ENCODE results near the gene AREL1. TPM values are rescaled to one million over a fixed set of nuclear protein-coding genes. Genes with fewer than 3 reads are reported as not detected.

The AREL1 gene
- total RNA-seq, 4 donors from 2014 or later: 23.3 to 35.5 (median 24.2) TPM

GRCh38 chr14:74660863-74661262, 52.0 kb downstream of the AREL1 start:
- TF ChIP-seq, protein P1, sequence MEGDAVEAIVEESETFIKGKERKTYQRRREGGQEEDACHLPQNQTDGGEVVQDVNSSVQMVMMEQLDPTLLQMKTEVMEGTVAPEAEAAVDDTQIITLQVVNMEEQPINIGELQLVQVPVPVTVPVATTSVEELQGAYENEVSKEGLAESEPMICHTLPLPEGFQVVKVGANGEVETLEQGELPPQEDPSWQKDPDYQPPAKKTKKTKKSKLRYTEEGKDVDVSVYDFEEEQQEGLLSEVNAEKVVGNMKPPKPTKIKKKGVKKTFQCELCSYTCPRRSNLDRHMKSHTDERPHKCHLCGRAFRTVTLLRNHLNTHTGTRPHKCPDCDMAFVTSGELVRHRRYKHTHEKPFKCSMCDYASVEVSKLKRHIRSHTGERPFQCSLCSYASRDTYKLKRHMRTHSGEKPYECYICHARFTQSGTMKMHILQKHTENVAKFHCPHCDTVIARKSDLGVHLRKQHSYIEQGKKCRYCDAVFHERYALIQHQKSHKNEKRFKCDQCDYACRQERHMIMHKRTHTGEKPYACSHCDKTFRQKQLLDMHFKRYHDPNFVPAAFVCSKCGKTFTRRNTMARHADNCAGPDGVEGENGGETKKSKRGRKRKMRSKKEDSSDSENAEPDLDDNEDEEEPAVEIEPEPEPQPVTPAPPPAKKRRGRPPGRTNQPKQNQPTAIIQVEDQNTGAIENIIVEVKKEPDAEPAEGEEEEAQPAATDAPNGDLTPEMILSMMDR (IDR thresholded peaks at IDR 0.05; ENCODE audit: low read depth): no peak

- TF ChIP-seq, protein P1 (IDR thresholded peaks at IDR 0.05; ENCODE audit: low read depth): no peak
Measured at GRCh38 chr14:74660167-74660566, 52.7 kb downstream of the AREL1 start.

DNA sequence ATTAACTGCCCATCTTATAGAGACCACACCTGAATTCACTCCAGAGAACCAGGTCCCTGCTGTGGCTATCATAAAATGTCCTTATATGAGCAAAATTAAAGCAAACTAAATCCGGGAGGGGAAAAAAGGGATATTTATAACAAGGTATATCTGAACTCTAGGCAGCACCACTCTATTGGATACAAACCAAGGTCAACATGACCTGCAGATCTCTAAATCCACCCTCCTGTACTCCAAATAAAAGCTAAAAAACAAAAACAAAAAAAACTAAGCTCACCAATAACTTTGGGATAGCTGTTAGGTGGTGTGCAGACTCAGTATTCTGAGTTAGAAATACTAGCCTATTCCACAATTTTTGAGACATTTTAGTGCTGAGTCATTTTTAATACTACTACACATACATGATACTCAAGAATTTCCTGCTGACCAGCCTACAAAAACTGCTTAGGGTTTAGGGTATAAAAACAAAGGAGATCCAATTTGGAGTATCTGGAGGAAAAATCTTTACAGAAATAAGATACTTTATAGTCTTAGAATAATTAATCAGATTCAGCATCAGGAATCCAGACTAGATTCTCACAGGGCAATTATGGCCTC, 54.2 kb downstream of the AREL1 start:
- TF ChIP-seq, protein P1 (IDR thresholded peaks at IDR 0.05; ENCODE audit: low read depth): no peak

DNA sequence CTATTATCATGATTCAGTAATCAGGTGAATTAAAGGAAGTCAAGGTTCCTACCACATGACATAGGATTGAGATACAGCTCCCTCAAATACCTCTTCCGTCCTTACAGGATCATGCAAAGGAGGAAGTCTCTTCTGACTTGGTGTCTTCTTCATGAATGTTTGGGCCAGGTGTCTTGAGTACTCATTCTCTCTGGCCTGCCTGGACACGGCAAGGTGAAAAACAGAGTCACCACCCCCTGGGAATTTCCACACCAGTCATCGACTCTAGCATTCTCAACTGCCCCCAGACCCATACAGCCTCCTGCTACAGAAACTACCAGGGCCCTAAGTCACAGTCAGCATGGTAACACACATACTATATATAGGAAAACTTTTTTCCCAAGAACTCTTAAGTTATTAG, 55.9 kb downstream of the AREL1 start:
- TF ChIP-seq, protein P1 (IDR thresholded peaks at IDR 0.05; ENCODE audit: low read depth): no peak

DNA sequence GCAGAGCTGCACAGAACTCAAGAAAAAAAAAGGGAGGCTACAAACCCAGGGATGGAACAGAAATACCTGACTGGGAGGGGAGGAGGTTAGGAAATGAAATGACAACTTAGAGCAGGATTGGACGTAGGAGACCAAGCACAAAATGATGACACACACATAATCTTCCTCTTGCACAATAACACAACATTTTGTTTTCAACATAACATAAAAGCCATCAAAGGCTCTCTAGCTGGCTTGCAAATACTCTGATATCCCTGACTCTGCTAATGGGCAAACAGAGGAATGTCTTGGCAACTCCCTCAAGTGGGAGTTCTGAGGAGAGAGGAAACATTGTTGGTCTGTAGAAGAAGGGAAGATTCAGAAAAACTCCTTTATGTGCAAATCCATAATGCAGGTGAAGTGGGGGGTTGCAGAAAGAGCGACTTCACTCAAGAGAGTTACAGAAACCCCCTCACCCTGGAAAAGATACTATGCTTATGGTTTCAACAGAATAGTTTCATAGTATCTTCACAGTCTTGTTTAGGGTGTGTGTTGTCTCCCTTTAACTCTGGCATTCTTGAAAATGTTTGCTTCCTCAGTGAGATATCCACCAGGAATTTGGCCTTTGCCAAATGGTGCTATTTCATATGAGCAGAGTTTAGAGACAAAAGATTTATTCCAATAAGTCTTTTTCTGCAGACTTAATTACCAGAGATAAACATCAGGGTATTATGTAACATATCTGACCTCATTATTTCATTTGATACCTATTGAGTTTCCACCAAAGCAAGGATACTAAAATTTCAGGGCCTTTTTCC, 57.1 kb downstream of the AREL1 start:
- TF ChIP-seq, protein P1 (IDR thresholded peaks at IDR 0.05; ENCODE audit: low read depth): no peak

- TF ChIP-seq, protein P1 (IDR thresholded peaks at IDR 0.05; ENCODE audit: low read depth): no peak
Measured at GRCh38 chr14:74654931-74655330, 57.9 kb downstream of the AREL1 start.

- TF ChIP-seq, protein P1 (IDR thresholded peaks at IDR 0.05; ENCODE audit: low read depth): no peak
Measured at GRCh38 chr14:74653386-74654138, 59.3 kb downstream of the AREL1 start.

All from subcutaneous adipose tissue (tissue), 4 donors.